ENCODE results near the gene MAML2. TPM values are rescaled to one million over a fixed set of nuclear protein-coding genes. Genes with fewer than 3 reads are reported as not detected.

MAML2 gene
- total and polyA plus RNA-seq, 2 of the 13 experiments (the other 11 are each of a cell fraction or from before 2014, with no cell fraction given), result 2.3 to 25.9 TPM

GRCh38 chr11:96116376-96116775 lies 226.6 kb downstream of the MAML2 start:
- H2AFZ ChIP-seq (ENCODE audit: low read length), result no peak overlapping the region
- ATAC-seq (no peak), FAIRE-seq (no peak), DNase-seq (ENCODE audit: low spot score) (no peak)
- peaks cover 1 to 8% of the 10 kb centered on the region in 2 experiments; a peak in 2 of 5 replicates for H3K36me3 ChIP-seq (replicated peaks in 1 of 2; ENCODE audit: control insufficient read depth in 1 of 2, insufficient read depth in 2 of 2, low read length in 2 of 2)
- in situ Hi-C loops (cut with HindIII; ENCODE audit: extremely low pct_ligation_motif_present, low pct_unique_long_range_greater_than_20kb), result no loop called here
- H3K4me1 ChIP-seq (ENCODE audit: insufficient read depth, low read length), result peaks cover 44% of the 10 kb centered on the region
- H3K9ac ChIP-seq (ENCODE audit: insufficient read depth, low read depth, low read length), result no peak overlapping the region
- ChIA-PET POLR2A (no interaction called here), CTCF (ENCODE audit: low intra/inter-chr PET ratio, low total read pairs) (no interaction called here)
- H3K4me2 ChIP-seq (ENCODE audit: low read depth, low read length), result no peak overlapping the region
- intact Hi-C loops (cut with micrococcal nuclease; ENCODE audit: unreplicated experiment), result no loop called here
- TF ChIP-seq SP4 (CRISPR knock-in tag; IDR thresholded peaks at IDR 0.05) (no peak), ZNF282 (IDR thresholded peaks at IDR 0.05; ENCODE audit: partially characterized antibody) (no peak), ZNF468 (CRISPR knock-in tag; IDR thresholded peaks at IDR 0.05) (no peak), LBX2 (CRISPR knock-in tag; IDR thresholded peaks at IDR 0.05; ENCODE audit: borderline replicate concordance) (no peak), NR1H2 (CRISPR knock-in tag; IDR thresholded peaks at IDR 0.05; ENCODE audit: borderline replicate concordance, low read depth) (no peak), NONO (IDR thresholded peaks at IDR 0.05) (no peak), NONO (CRISPR knock-in tag; conservative IDR thresholded peaks at IDR 0.05) (no peak), ZNF569 (CRISPR knock-in tag; IDR thresholded peaks at IDR 0.05; ENCODE audit: borderline replicate concordance) (no peak), ZNF784 (CRISPR knock-in tag; IDR thresholded peaks at IDR 0.05; ENCODE audit: borderline replicate concordance) (no peak), ERF (CRISPR knock-in tag; IDR thresholded peaks at IDR 0.05) (no peak), RXRA (CRISPR knock-in tag; IDR thresholded peaks at IDR 0.05) (no peak), CREM (IDR thresholded peaks at IDR 0.05) (no peak), CREM (CRISPR knock-in tag; IDR thresholded peaks at IDR 0.05) (no peak)
- no peaks in the 10 kb centered on the region for H4K20me1 ChIP-seq (ENCODE audit: insufficient read depth, low read length)
- H3K79me2 ChIP-seq (ENCODE audit: insufficient read depth, low read length), result no peaks in the 10 kb centered on the region
- no peak overlapping the region for H3K27ac ChIP-seq (ENCODE audit: extremely low read length, insufficient read depth, low read length)
- H3K4me3 ChIP-seq (replicated peaks in 1 of 3; ENCODE audit: insufficient read depth in 1 of 3, low read depth in 2 of 3, low read length in 3 of 3), result no peak overlapping the region
- 100% methylated on average over 3 of the region's 3 CpGs for WGBS (ENCODE audit: low lambda C conversion rate)
- BruUV-seq (replicated peaks), result no TSS peak
- no peaks in the 10 kb centered on the region for H3K27me3 ChIP-seq (ENCODE audit: control insufficient read depth in 1 of 2, insufficient read depth in 2 of 2, low read length in 2 of 2)
- H3K9me3 ChIP-seq (ENCODE audit: low read length), result no peaks in the 10 kb centered on the region
